ENCODE data around the gene COL24A1.

The COL24A1 gene

DNA sequence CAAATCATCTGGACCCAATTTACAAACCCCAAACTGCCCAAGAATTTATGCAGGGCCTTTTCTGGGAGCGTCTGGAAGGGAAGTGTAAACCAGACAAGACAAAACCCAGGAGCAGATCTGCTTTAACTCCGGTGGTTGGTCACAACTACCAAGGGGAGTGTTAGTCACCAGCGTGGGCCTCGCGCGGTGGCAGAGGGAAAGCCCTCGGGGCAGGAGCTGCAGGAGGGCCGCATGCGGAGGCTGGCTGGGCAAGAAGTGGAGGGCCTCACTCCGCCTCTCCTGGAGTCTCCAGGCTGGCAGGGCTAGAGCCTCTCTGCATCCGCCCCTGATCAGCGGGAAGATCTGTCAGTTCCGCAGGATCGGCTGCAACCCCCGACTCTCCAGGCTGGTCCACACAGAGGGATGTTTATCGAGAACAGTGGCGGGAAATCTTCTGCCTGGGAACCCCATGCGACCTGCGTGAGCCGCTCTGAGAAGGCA lies 2.0 kb downstream of the COL24A1 start:
- DNase-seq = no peak
- POLR2A ChIA-PET = no interaction called here
- H3K36me3 ChIP-seq (ENCODE audit: control insufficient read depth in 4 of 4, insufficient read depth in 4 of 4, low read length in 3 of 4) = no peaks in the 10 kb centered on the region
- peaks cover 0 to 26% (median 19%) of the 10 kb centered on the region in 4 experiments for H3K4me1 ChIP-seq (ENCODE audit: control extremely low read depth in 1 of 4, control insufficient read depth in 4 of 4, insufficient read depth in 4 of 4, low read length in 3 of 4)
- H3K4me3 ChIP-seq (ENCODE audit: control insufficient read depth in 1 of 7, extremely low read depth in 1 of 7, insufficient read depth in 4 of 7, low read depth in 2 of 7, low read length in 6 of 7) = peak overlapping the region in 1 of 7 experiments; percentile 71
- CTCF ChIA-PET = interaction anchor here (1.2 to 1.3 kb wide), 3 partner anchors 39 to 260 kb away, joined by 3 read pairs; no protein-coding TSS in a partner anchor
- 92% methylated on average over 20 of the region's 20 CpGs for WGBS (ENCODE audit: insufficient coverage)
- H3K27ac ChIP-seq (ENCODE audit: insufficient read depth in 1 of 2, low read depth in 1 of 2, low read length in 2 of 2, poor library complexity in 1 of 2, severe bottlenecking in 2 of 2) = no peak overlapping the region
- peaks cover 0 to 6% (median 0%) of the 10 kb centered on the region in 5 experiments for H3K9me3 ChIP-seq (ENCODE audit: control extremely low read depth in 1 of 5, control insufficient read depth in 4 of 5, insufficient read depth in 2 of 5, low read depth in 1 of 5, low read length in 4 of 5)
- peaks cover 0 to 3% (median 0%) of the 10 kb centered on the region in 5 experiments for H3K27me3 ChIP-seq (replicated peaks in 2 of 5; ENCODE audit: control insufficient read depth in 4 of 5, insufficient read depth in 5 of 5, low read length in 4 of 5)

DNA sequence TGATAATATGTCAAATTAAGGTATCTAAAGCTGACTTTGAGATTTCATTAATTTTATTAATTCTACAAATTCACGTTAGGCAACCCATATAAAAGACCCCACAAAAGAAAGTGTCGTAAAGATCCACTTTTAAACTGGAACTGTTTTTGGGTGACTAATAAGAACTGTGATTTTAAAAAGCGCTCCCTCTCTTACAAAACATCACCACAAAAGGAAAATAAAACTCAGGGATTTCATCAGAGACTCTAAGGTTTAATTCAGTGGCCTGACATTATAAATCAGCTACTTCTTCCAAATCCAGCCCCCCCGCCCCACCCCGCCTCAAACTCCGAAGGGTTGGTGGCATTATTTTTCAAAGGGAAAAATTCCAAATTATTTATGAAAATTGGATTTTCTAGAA lies 2.7 kb downstream of the COL24A1 start:
- CTCF ChIA-PET = interaction anchor here (1.2 to 1.6 kb wide), 4 partner anchors 17 to 259 kb away, joined by 3 to 4 read pairs (median 3); no protein-coding TSS in a partner anchor
- POLR2A ChIA-PET = no interaction called here

DNA sequence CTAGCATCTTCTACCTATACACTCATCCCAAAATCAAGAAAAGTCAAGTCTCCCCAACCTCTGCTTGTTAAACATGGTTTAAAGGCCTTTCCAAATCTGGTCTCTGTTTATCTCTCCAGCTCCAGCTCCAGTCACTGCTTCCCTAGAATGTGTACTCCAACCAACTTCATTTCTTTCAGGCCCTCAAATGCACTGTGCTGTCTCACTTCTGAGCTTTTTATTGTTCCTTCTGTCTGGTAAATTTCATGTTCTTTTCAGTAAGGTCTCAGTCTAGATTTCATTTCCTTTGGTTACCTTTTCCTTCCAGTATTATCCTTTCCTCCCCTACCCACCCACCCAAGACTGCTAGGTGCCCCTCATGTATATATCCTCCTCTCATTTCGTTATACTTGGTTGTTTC lies 3.7 kb downstream of the COL24A1 start:
- H3K4me1 ChIP-seq (ENCODE audit: control extremely low read depth in 1 of 4, control insufficient read depth in 4 of 4, insufficient read depth in 4 of 4, low read length in 3 of 4) = peaks cover 0 to 26% (median 19%) of the 10 kb centered on the region in 4 experiments
- no peak overlapping the region for H3K27ac ChIP-seq (ENCODE audit: insufficient read depth in 1 of 2, low read depth in 1 of 2, low read length in 2 of 2, poor library complexity in 1 of 2, severe bottlenecking in 2 of 2)
- H3K4me3 ChIP-seq (ENCODE audit: control insufficient read depth in 1 of 7, extremely low read depth in 1 of 7, insufficient read depth in 4 of 7, low read depth in 2 of 7, low read length in 6 of 7) = no peak overlapping the region
- no peaks in the 10 kb centered on the region for H3K36me3 ChIP-seq (ENCODE audit: control insufficient read depth in 4 of 4, insufficient read depth in 4 of 4, low read length in 3 of 4)
- CTCF ChIA-PET = interaction anchor here (0.6 to 1.6 kb wide), 2 partner anchors 16 to 24 kb away, joined by 3 to 4 read pairs; no protein-coding TSS in a partner anchor
- POLR2A ChIA-PET = no interaction called here
- peaks cover 0 to 3% (median 0%) of the 10 kb centered on the region in 5 experiments for H3K27me3 ChIP-seq (replicated peaks in 2 of 5; ENCODE audit: control insufficient read depth in 4 of 5, insufficient read depth in 5 of 5, low read length in 4 of 5)
- no peak for DNase-seq
- no CpG with 5 or more reads among the region's 1 CpG for WGBS (ENCODE audit: insufficient coverage)
- peaks cover 0 to 6% (median 0%) of the 10 kb centered on the region in 5 experiments for H3K9me3 ChIP-seq (ENCODE audit: control extremely low read depth in 1 of 5, control insufficient read depth in 4 of 5, insufficient read depth in 2 of 5, low read depth in 1 of 5, low read length in 4 of 5)

More for the DNA sequence above, 2.7 kb downstream of the COL24A1 start:
- Histone ChIP-seq H3K9me3 (ENCODE audit: control extremely low read depth in 1 of 5, control insufficient read depth in 4 of 5, insufficient read depth in 2 of 5, low read depth in 1 of 5, low read length in 4 of 5) (peaks cover 0 to 6% (median 0%) of the 10 kb centered on the region in 5 experiments), H3K27me3 (replicated peaks in 2 of 5; ENCODE audit: control insufficient read depth in 4 of 5, insufficient read depth in 5 of 5, low read length in 4 of 5) (peaks cover 0 to 3% (median 0%) of the 10 kb centered on the region in 5 experiments), H3K4me1 (ENCODE audit: control extremely low read depth in 1 of 4, control insufficient read depth in 4 of 4, insufficient read depth in 4 of 4, low read length in 3 of 4) (peaks cover 0 to 26% (median 19%) of the 10 kb centered on the region in 4 experiments), H3K36me3 (ENCODE audit: control insufficient read depth in 4 of 4, insufficient read depth in 4 of 4, low read length in 3 of 4) (no peaks in the 10 kb centered on the region), H3K4me3 (ENCODE audit: control insufficient read depth in 1 of 7, extremely low read depth in 1 of 7, insufficient read depth in 4 of 7, low read depth in 2 of 7, low read length in 6 of 7) (no peak overlapping the region), H3K27ac (ENCODE audit: insufficient read depth in 1 of 2, low read depth in 1 of 2, low read length in 2 of 2, poor library complexity in 1 of 2, severe bottlenecking in 2 of 2) (no peak overlapping the region)
- no peak for DNase-seq
- no CpG with 5 or more reads among the region's 6 CpGs for WGBS (ENCODE audit: insufficient coverage)

DNA sequence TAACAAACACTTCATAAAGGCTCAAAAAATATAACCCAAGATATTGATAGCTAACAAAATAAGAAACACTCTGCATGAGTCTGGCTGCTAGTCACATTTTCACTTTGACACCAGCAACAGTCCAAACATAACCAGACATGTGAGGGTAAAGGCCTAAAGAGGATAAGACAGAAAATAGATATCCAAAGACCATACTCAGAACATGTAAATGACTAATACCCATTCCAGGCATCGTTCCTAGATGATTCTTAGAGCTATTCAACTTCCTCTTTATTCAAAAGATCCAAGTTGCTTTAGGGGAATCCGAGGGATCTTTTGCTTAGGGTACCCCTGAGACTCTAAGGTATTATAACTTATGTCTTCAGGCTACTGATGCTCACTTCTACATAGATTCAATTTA lies 5.1 kb downstream of the COL24A1 start:
- H3K9me3 ChIP-seq (ENCODE audit: control extremely low read depth in 1 of 5, control insufficient read depth in 4 of 5, insufficient read depth in 2 of 5, low read depth in 1 of 5, low read length in 4 of 5) = peaks cover 0 to 6% (median 0%) of the 10 kb centered on the region in 5 experiments
- H3K27me3 ChIP-seq (replicated peaks in 2 of 5; ENCODE audit: control insufficient read depth in 4 of 5, insufficient read depth in 5 of 5, low read length in 4 of 5) = peaks cover 0 to 3% (median 0%) of the 10 kb centered on the region in 5 experiments
- 83% methylated on average over 1 of the region's 2 CpGs for WGBS (ENCODE audit: insufficient coverage)
- POLR2A ChIA-PET = no interaction called here
- H3K36me3 ChIP-seq (ENCODE audit: control insufficient read depth in 4 of 4, insufficient read depth in 4 of 4, low read length in 3 of 4) = no peaks in the 10 kb centered on the region
- peaks cover 0 to 17% (median 11%) of the 10 kb centered on the region in 4 experiments for H3K4me1 ChIP-seq (ENCODE audit: control extremely low read depth in 1 of 4, control insufficient read depth in 4 of 4, insufficient read depth in 4 of 4, low read length in 3 of 4)
- CTCF ChIA-PET = no interaction called here
- H3K27ac ChIP-seq (ENCODE audit: insufficient read depth in 1 of 2, low read depth in 1 of 2, low read length in 2 of 2, poor library complexity in 1 of 2, severe bottlenecking in 2 of 2) = no peak overlapping the region
- no peak overlapping the region for H3K4me3 ChIP-seq (ENCODE audit: control insufficient read depth in 1 of 7, extremely low read depth in 1 of 7, insufficient read depth in 4 of 7, low read depth in 2 of 7, low read length in 6 of 7)
- DNase-seq = no peak

DNA sequence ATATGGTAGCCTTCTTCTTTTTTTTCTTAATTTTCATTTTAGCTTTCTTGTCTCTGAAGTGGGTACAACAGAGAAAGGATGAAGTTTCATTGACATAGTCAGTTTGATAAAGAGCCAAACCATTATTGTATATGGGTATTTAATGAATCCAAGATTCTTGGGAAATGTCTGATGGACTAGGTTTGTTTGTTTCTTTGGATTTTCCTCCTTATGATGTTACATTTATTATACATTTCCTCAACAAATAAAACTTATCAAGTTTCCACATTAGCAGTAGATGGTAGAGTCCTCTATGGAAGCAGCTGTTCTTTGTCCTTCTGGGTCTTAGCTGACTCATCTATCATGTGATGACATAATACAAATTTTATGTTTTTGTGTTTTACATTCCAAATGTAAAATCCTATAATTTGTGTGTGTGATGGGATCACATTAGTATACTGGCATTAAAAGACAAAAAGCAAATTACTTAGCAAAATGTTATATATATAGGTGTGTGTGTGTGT lies 6.0 kb downstream of the COL24A1 start:
- H3K27ac ChIP-seq (ENCODE audit: insufficient read depth in 1 of 2, low read depth in 1 of 2, low read length in 2 of 2, poor library complexity in 1 of 2, severe bottlenecking in 2 of 2) = no peak overlapping the region
- ChIA-PET CTCF (no interaction called here), POLR2A (no interaction called here)
- H3K9me3 ChIP-seq (ENCODE audit: control extremely low read depth in 1 of 5, control insufficient read depth in 4 of 5, insufficient read depth in 2 of 5, low read depth in 1 of 5, low read length in 4 of 5) = peaks cover 0 to 6% (median 0%) of the 10 kb centered on the region in 5 experiments
- no peak for DNase-seq
- no peaks in the 10 kb centered on the region for H3K36me3 ChIP-seq (ENCODE audit: control insufficient read depth in 4 of 4, insufficient read depth in 4 of 4, low read length in 3 of 4)
- peaks cover 0 to 9% (median 4%) of the 10 kb centered on the region in 4 experiments for H3K4me1 ChIP-seq (ENCODE audit: control extremely low read depth in 1 of 4, control insufficient read depth in 4 of 4, insufficient read depth in 4 of 4, low read length in 3 of 4)
- peaks cover 0 to 3% (median 0%) of the 10 kb centered on the region in 5 experiments for H3K27me3 ChIP-seq (replicated peaks in 2 of 5; ENCODE audit: control insufficient read depth in 4 of 5, insufficient read depth in 5 of 5, low read length in 4 of 5)
- no peak overlapping the region for H3K4me3 ChIP-seq (ENCODE audit: control insufficient read depth in 1 of 7, extremely low read depth in 1 of 7, insufficient read depth in 4 of 7, low read depth in 2 of 7, low read length in 6 of 7)

DNA sequence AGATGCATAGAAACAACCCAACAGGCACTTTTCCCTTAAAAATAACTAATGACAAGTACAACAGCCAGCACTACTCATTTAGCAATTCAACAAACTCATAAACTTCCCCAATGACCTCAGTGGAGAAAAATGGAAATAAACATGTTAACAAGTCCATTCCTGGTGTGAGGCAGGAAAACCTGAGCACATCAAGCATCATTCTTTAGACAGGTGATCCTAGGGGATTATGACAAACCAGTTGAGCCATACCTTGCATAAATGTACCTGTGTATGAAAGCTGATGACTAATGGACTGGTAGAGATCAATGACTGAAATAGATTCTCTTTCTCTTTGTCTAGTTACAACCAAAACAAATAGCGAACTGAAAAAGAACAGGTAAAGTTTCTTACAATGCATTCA lies 7.0 kb downstream of the COL24A1 start:
- CTCF ChIA-PET = no interaction called here
- H3K36me3 ChIP-seq (ENCODE audit: control insufficient read depth in 4 of 4, insufficient read depth in 4 of 4, low read length in 3 of 4) = no peaks in the 10 kb centered on the region
- H3K4me1 ChIP-seq (ENCODE audit: control extremely low read depth in 1 of 4, control insufficient read depth in 4 of 4, insufficient read depth in 4 of 4, low read length in 3 of 4) = no peaks in the 10 kb centered on the region
- no peak overlapping the region for H3K4me3 ChIP-seq (ENCODE audit: control insufficient read depth in 1 of 7, extremely low read depth in 1 of 7, insufficient read depth in 4 of 7, low read depth in 2 of 7, low read length in 6 of 7)
- H3K27ac ChIP-seq (ENCODE audit: insufficient read depth in 1 of 2, low read depth in 1 of 2, low read length in 2 of 2, poor library complexity in 1 of 2, severe bottlenecking in 2 of 2) = no peak overlapping the region
- 100% methylated on average over 1 of the region's 1 CpG for WGBS (ENCODE audit: insufficient coverage)
- no peak for DNase-seq
- POLR2A ChIA-PET = no interaction called here
- no peaks in the 10 kb centered on the region for H3K27me3 ChIP-seq (replicated peaks in 2 of 5; ENCODE audit: control insufficient read depth in 4 of 5, insufficient read depth in 5 of 5, low read length in 4 of 5)
- H3K9me3 ChIP-seq (ENCODE audit: control extremely low read depth in 1 of 5, control insufficient read depth in 4 of 5, insufficient read depth in 2 of 5, low read depth in 1 of 5, low read length in 4 of 5) = no peaks in the 10 kb centered on the region

DNA sequence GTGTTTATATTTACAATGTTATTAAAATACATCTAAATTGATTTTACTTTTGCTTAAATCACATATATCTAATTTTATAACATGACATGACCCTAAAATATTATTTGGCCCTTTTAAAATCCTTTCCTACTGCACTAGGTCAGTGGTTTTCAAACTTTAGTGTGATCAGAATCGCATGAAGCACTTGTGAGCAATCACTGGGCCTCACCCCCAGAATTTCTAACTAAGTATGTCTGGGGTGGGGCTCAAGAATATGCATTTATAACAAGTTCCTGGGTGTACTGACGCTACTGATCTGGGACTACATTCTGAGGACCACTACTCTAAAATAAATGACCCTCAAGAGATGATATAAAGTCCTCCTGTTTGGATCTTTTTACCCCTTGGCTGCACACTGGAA lies 8.8 kb downstream of the COL24A1 start:
- CTCF ChIA-PET = interaction anchor here (0.6 to 0.7 kb wide), 2 partner anchors 186 to 313 kb away, joined by 3 to 5 read pairs; no protein-coding TSS in a partner anchor
- WGBS (ENCODE audit: insufficient coverage) = no CpG with 5 or more reads among the region's 2 CpGs
- Histone ChIP-seq H3K27ac (ENCODE audit: insufficient read depth in 1 of 2, low read depth in 1 of 2, low read length in 2 of 2, poor library complexity in 1 of 2, severe bottlenecking in 2 of 2) (no peak overlapping the region), H3K9me3 (ENCODE audit: control extremely low read depth in 1 of 5, control insufficient read depth in 4 of 5, insufficient read depth in 2 of 5, low read depth in 1 of 5, low read length in 4 of 5) (no peaks in the 10 kb centered on the region), H3K4me3 (ENCODE audit: control insufficient read depth in 1 of 7, extremely low read depth in 1 of 7, insufficient read depth in 4 of 7, low read depth in 2 of 7, low read length in 6 of 7) (no peak overlapping the region), H3K36me3 (ENCODE audit: control insufficient read depth in 4 of 4, insufficient read depth in 4 of 4, low read length in 3 of 4) (no peaks in the 10 kb centered on the region), H3K27me3 (replicated peaks in 2 of 5; ENCODE audit: control insufficient read depth in 4 of 5, insufficient read depth in 5 of 5, low read length in 4 of 5) (no peaks in the 10 kb centered on the region), H3K4me1 (ENCODE audit: control extremely low read depth in 1 of 4, control insufficient read depth in 4 of 4, insufficient read depth in 4 of 4, low read length in 3 of 4) (no peaks in the 10 kb centered on the region)
- DNase-seq = no peak
- POLR2A ChIA-PET = no interaction called here

Data from common myeloid progenitor, CD34-positive (primary cell).